Esophagus squamous epithelium (tissue), 4 donors: Measurements from ENCODE around the gene SCN9A.

ENCODE experiments used
- POLR2A ChIP-seq, 4 donors: fragments of 450-650 bp; IDR thresholded peaks; one replicate each; pipeline ENCODE4 v1.6.1; 2017; ENCODE audit warnings: antibody characterized with exemption in 4 of 4, mild to moderate bottlenecking in 4 of 4, moderate library complexity in 3 of 4
- TF ChIP-seq, protein P1 (sequence below), 6 experiments: fragments of 450-650 bp in 4 of 6; fragments of 200-600 bp in 2 of 6; sonication (generic) in 2 of 6; IDR thresholded peaks; one replicate each; pipeline ENCODE4 v1.5.1; 2016 to 2019; ENCODE audit warnings: antibody characterized with exemption in 6 of 6, mild to moderate bottlenecking in 4 of 6, moderate library complexity in 4 of 6

DNA sequence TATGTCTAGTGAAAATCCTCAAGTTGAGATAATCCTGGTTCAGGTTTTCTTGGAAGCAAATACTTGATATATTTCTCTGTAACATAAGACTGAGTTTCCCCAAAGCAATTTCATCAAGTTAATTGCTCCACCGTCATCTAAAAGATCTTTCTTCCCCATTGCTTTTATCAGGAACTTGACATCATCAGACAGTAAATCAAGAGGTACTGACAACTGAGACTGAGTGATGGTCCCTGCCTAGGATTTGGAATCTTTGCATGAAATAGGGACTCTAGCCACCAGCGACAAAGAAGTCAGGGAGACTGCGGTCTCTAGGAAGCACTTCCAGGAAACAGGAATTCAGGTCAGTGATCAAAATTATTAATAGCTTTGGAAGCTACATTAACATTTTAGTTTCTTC is 204.5 kb downstream of the SCN9A start:
- TF ChIP-seq, protein P1, sequence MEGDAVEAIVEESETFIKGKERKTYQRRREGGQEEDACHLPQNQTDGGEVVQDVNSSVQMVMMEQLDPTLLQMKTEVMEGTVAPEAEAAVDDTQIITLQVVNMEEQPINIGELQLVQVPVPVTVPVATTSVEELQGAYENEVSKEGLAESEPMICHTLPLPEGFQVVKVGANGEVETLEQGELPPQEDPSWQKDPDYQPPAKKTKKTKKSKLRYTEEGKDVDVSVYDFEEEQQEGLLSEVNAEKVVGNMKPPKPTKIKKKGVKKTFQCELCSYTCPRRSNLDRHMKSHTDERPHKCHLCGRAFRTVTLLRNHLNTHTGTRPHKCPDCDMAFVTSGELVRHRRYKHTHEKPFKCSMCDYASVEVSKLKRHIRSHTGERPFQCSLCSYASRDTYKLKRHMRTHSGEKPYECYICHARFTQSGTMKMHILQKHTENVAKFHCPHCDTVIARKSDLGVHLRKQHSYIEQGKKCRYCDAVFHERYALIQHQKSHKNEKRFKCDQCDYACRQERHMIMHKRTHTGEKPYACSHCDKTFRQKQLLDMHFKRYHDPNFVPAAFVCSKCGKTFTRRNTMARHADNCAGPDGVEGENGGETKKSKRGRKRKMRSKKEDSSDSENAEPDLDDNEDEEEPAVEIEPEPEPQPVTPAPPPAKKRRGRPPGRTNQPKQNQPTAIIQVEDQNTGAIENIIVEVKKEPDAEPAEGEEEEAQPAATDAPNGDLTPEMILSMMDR (IDR thresholded peaks at IDR 0.05), result no peak
- TF ChIP-seq POLR2A (IDR thresholded peaks at IDR 0.05), result no peak
